ENCODE measurements around the gene FEZF1.

DNA sequence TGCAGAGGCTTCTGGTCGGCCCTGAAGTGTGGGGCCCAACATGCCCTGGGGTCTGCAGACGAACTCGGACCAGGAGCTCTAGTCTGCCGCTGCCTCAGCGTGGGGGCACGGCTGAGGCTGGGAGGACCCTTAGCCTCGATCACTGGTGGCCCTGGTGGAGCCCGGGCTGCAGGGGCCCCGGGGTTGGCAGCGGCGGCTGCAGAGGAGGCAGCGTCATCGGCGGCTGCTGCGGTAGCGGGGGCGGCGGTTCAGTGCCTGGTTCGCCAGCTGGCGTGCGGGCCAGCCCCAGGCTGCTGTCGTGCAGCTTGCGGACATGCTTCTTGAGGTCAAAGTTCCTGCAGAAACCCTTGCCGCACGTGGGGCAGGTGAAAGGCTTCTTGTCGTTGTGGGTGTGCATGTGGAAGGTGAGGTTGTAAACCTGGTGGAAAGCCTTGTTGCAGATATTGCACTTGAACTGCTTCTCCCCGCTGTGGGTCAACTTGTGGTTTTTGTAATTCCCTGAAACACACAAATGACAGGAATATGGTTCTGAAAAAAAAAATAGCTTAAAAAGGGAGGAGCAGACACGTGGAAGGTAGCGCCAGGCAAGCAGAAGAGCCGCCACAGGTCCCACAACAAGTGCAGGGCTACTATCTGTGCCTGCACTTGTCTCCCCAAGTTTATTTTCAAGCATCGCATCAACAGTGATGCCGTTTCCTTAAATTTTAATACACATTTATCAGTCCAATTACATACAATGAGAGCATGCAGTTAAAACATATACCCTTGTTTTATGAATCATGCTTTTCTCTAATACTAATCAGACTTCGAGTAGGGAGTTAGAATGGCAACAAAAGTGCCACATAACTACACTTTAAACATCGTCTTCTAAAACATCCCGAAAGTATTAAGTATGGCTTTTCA lies 2.4 kb downstream of the FEZF1 start:
- TF ChIP-seq TAF1 (IDR thresholded peaks at IDR 0.05; ENCODE audit: borderline replicate concordance, insufficient read depth, low read length) (no peak), POLR2AphosphoS5 (IDR thresholded peaks at IDR 0.05; ENCODE audit: low read depth, low read length) (no peak), SIN3A (IDR thresholded peaks at IDR 0.05; ENCODE audit: borderline replicate concordance, insufficient read depth, low read length) (no peak), FOXP2 (optimal IDR thresholded peaks at IDR 0.05; ENCODE audit: borderline replicate concordance, extremely low read depth, extremely low read length, insufficient read depth) (no peak)
- TF ChIP-seq, protein P1, sequence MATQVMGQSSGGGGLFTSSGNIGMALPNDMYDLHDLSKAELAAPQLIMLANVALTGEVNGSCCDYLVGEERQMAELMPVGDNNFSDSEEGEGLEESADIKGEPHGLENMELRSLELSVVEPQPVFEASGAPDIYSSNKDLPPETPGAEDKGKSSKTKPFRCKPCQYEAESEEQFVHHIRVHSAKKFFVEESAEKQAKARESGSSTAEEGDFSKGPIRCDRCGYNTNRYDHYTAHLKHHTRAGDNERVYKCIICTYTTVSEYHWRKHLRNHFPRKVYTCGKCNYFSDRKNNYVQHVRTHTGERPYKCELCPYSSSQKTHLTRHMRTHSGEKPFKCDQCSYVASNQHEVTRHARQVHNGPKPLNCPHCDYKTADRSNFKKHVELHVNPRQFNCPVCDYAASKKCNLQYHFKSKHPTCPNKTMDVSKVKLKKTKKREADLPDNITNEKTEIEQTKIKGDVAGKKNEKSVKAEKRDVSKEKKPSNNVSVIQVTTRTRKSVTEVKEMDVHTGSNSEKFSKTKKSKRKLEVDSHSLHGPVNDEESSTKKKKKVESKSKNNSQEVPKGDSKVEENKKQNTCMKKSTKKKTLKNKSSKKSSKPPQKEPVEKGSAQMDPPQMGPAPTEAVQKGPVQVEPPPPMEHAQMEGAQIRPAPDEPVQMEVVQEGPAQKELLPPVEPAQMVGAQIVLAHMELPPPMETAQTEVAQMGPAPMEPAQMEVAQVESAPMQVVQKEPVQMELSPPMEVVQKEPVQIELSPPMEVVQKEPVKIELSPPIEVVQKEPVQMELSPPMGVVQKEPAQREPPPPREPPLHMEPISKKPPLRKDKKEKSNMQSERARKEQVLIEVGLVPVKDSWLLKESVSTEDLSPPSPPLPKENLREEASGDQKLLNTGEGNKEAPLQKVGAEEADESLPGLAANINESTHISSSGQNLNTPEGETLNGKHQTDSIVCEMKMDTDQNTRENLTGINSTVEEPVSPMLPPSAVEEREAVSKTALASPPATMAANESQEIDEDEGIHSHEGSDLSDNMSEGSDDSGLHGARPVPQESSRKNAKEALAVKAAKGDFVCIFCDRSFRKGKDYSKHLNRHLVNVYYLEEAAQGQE (IDR thresholded peaks at IDR 0.05; ENCODE audit: insufficient read depth in 1 of 2, low read depth in 2 of 2, low read length in 2 of 2) = no peak

All from PFSK-1 (cell line).